ENCODE data around the gene GPR89B.
"Not testable (repeated sequence)": the region's sequence is repeated elsewhere in the genome, so short reads cannot be mapped to it uniquely, and the experiment has no call there.

GPR89B gene

DNA sequence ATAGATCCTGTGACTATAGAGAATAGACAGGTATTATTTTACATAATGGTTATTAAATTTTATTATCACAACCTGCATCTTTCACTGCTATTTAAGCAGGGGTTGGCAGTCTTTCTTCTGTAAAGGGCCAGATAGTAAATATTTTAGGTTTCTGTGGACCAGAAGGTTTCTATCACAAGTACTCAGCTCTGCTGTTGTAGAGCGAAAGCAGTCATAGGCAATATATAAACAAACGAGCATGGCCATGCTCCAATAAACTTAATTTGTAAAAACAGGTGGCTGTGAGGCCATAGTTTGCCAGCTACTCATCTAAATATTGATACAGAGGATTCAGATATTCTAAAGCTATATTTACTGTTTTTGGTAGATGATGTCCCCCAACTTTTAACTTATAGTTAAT is 12.2 kb downstream of the GPR89B start:
- not testable (repeated sequence) for DNase-seq (ENCODE audit: low spot score)

GRCh38 chr1:147942563-147942962 is 14.3 kb downstream of the GPR89B start:
- not testable (repeated sequence) for DNase-seq (ENCODE audit: low spot score)

DNA sequence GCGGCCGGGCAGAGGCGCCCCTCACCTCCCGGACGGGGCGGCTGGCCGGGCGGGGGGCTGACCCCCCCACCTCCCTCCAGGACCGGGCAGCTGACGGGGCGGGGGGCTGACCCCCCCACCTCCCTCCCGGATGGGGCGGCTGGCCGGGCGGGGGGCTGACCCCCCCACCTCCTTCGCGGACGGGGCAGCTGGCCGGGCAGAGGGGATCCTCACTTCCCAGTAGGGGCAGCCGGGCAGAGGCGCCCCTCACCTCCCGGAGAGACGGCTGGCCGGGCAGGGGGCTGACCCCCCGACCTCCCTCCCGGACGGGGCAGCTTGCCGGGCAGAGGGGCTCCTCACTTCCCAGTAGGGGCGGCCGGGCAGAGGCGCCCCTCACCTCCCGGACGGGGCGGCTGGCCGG is 21.3 kb downstream of the GPR89B start:
- DNase-seq (ENCODE audit: low spot score): not testable (repeated sequence)

DNA sequence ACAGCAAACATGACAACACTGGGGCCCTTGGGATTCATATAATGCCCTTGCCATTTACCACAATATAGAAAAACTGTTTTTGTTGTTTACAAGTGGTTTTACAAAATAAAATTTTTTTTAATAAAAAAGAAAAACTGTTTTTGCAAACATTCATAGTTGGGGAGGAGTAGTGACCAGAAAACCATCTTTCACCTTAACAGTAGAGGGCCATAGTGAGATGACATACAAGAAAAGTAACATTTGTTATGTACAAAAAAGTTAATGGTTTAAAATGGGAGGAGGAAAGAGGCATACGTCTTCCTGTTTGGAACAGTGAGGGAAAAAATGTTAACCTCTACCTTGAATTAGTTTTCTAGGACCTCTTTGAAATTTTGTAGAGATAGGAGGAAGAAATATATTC is 30.7 kb downstream of the GPR89B start:
- not testable (repeated sequence) for DNase-seq (ENCODE audit: low spot score)

DNA sequence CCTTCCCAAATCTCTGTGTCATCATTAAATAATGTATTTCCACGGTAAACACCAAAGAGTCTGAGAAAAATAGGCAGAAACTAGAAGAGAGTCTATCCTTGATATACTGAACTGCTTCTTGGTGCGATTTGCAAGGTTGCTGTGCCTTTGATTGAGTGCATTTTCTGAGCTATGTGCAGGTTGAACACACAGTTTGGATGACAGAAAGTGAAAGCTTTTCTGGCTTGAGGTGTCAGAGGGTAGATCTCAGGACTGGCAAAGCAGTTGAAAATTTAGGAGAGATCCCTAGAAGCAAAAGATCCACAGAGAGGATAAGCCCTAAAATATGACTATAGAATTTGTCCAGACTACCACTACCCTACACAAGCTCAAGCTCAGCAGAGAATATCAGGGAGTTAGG is 31.5 kb downstream of the GPR89B start:
- not testable (repeated sequence) for DNase-seq (ENCODE audit: low spot score)

- DNase-seq (ENCODE audit: low spot score): not testable (repeated sequence)
These were observed 36.4 kb downstream of the GPR89B start for GRCh38 chr1:147964575-147964974.

DNA sequence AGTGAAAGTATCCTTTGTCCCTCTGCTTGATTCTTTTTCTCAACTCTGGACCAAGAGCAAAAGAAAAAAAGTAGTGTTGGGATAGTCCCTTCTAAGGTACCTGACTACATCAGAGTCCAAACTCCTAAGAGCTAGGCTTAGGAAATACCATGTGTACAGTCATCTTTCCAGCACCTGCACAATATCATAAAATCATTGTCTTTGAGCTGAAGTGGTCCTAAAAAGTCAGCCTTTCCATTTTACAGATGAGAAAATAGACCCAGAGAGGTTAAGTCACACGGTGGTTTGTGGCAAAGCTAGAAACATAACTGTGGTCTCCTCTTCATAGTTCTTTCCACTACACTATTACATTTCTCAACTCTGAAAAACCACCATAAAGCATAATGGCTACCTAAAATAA is 38.4 kb downstream of the GPR89B start:
- not testable (repeated sequence) for DNase-seq (ENCODE audit: low spot score)

DNA sequence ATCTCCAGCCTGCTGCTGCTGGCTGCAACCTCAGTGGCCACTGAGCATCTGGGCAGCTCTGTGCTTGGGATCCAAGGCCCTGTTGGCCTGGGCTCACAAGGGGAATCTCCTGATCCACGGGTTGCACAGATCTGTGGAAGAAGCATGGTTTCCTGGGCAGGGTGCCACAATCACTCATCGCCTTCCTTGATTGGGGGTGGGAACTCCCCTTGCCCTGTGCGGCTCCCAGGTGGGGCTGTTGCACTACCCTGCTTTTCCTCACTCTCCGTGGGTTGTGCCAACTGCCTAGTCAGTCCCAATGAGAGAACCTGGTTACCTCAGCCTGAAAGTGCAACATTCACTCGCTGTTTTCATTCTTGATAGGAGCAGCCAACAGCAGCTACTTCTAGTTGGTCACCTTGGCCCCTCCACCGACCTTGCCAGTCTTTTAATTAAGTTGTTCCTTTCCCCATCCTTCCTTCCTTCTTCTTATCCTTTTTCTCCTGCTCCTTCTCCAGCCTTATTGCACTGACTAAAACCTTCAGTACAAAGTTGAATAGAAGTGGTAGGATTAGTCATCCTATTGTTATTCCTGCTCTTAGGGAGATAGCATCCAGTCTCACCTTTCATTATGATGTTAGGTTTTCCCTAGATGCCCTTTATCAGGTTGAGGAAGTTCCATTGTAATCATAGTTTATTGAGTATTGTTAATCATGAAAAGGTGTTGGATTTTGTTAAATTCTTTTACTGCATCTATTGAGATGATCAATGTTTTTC is 50.9 kb downstream of the GPR89B start:
- not testable (repeated sequence) for DNase-seq (ENCODE audit: low spot score)

GRCh38 chr1:147985374-147985773 is 57.2 kb downstream of the GPR89B start:
- DNase-seq (ENCODE audit: low spot score): not testable (repeated sequence)

GRCh38 chr1:147987893-147988292 is 59.7 kb downstream of the GPR89B start:
- DNase-seq (ENCODE audit: low spot score): not testable (repeated sequence)

DNA sequence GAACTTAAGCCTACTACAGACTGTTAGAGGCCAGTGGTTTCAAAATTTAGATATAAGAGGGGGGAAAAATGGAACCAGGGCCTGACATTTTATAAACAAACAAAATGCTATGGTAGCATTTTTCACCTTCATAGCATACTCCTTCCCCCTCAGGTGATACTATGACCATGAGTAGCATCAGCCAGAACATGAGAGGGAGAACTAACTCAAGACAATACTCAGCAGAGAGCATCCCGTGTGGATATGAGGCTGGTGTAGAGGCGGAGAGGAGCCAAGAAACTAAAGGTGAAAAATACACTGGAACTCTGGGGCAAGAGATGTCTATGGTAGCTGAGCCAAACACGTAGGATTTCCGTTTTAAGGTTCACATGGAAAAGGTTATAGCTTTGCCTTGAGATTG is 64.7 kb downstream of the GPR89B start:
- not testable (repeated sequence) for DNase-seq (ENCODE audit: low spot score)

DNA sequence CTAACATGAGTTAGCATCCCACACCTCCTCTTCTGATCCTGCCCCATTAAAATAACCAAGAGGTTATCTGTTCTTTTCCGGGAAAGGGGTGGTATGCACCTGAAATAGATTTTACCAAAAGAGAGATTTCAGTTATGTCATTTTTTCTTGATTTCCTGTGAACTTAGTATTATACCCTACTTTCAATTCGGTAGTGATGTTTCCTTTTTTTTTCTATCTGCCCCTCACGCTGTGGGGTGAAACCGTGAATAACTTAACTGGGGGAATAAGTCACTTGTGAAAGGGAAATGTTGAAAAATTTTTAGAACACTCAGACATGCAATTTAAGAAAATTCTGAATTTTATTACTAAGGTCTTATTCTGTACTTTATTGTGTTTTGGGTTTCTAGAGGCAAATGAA is 65.2 kb downstream of the GPR89B start:
- DNase-seq (ENCODE audit: low spot score): not testable (repeated sequence)

GRCh38 chr1:147993825-147994615 is 65.8 kb downstream of the GPR89B start:
- DNase-seq (ENCODE audit: low spot score): not testable (repeated sequence)

DNA sequence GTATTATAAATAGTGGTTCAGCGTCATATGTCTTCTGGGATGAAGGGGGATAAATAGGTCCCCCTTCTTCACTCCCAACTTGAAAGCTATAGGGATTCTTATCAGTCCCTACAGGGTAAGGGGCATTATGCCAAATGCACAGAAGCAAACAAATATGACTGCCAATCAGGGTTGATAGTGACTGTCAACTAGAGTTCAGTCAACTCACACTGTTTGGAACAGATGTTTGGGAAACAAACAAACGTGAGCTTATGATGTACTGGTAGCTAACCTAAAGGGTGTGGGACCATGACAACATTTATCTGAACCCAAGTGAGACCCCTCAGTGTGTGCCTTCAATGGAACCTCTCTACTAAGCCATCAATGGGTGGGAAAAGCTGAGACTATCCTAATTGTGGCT is 67.9 kb downstream of the GPR89B start:
- DNase-seq (ENCODE audit: low spot score): not testable (repeated sequence)

DNA sequence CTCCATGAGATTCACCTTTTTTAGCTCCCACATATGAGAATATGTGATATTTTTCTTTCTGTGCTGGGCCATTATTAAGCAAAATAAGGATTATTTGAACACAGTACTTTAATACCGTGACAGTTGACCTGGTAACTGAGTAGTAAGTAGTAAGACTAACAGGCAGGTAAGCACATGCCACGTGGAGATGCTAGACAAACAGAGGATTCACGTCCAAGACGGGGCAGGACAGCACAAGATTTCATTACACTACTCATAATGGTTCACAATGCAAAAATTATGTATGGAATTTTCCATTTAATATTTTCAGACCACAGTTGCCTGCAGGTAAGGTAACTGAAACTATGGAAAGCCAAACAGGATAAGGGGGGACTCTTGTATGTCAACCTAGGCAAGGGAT is 79.5 kb downstream of the GPR89B start:
- not testable (repeated sequence) for DNase-seq (ENCODE audit: low spot score)

GRCh38 chr1:148010527-148010926 is 82.3 kb downstream of the GPR89B start:
- DNase-seq (ENCODE audit: low spot score): no peak

DNA sequence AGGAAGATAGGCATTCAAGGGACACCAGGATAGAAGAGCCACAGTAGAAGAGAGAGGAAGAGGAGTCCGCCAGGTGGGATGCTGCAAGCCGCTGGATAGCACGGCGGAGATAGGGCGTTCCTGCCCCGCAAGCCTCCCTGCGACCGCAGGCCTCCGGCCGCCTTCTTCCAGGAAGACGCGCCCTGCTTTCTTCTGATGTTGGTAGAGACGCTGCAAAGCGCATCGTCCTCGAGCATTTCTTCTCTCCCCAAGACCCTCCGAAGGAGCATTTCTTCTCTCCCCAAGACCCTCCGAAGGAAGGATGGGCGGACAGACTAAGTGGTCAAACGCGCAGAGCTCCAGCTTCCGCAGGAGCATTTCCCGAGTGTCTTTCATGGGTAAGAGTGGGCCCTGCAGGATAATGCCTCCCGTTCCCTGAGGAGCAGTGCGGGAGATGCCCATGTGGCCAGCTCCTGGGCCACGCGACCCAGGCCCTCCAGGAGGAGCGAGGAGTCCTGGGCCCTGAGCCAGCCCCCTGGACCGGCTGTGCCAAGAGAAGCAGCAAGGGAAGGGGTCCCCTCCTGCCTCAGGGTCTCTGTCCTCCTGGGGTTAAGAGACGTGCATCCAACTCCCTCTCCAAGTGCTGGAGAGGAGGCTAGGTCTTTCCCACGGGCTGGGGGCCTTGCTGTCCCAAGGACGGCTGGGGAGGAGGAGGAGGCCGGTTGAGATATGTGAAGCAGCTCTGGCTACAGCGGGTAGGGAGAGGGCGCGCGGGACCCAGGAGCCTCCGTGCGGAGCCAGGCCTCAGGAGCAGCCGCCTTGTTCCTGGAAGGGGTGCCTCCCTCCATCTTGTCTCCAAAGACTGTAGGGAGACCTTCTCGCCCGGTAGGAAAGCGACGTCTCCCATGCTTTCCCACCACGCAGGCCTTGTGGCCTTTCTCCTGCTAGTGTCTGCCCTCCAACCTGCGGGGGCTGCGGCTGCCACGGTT is 85.2 kb downstream of the GPR89B start:
- DNase-seq (ENCODE audit: low spot score): not testable (repeated sequence)

- not testable (repeated sequence) for DNase-seq (ENCODE audit: low spot score)
These were observed 86.3 kb downstream of the GPR89B start for GRCh38 chr1:148014289-148015200.

DNA sequence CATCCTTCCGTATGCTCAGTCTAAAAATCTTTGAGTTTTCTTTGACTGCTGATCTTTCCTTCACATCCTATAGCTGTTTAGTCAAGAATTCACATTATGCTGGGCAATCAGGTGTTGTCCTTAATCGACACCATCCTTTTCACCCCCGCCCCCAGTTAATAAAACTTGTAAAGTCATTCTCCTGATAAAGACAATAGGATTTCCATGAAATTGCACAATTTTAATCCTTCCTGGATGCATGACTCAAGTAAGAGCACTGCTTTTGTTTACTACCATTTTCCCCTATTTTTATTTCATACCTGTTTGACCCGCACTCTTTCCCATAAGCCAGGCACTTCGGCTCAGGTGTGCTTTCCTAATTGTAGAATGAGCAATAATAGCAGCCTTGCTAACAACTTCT is 96.7 kb downstream of the GPR89B start:
- not testable (repeated sequence) for DNase-seq (ENCODE audit: low spot score)

GRCh38 chr1:148027004-148027403 is 98.8 kb downstream of the GPR89B start:
- DNase-seq (ENCODE audit: low spot score): not testable (repeated sequence)

GRCh38 chr1:148032247-148032646 is 104.0 kb downstream of the GPR89B start:
- DNase-seq (ENCODE audit: low spot score): not testable (repeated sequence)
